Kidney epithelial cell (primary cell): Measurements from ENCODE around the gene PDZK1. TPM values are rescaled to one million over a fixed set of nuclear protein-coding genes. Genes with fewer than 3 reads are reported as not detected.
"Not testable (repeated sequence)": the region's sequence is repeated elsewhere in the genome, so short reads cannot be mapped to it uniquely, and the experiment has no call there.

Experiments used
- DNase-seq: peaks from one replicate; pipeline ENCODE4 v3.0.0-alpha.2; 2010; ENCODE audit warnings: low read depth
- H3K27me3 ChIP-seq: 2 replicates; pipeline ENCODE4 v1.6.0; 2011; ENCODE audit warnings: low read length; ENCODE audit not compliant: control insufficient read depth, insufficient read depth
- H3K36me3 ChIP-seq: 2 replicates; pipeline ENCODE4 v1.5.1; 2011; ENCODE audit warnings: low read length; ENCODE audit not compliant: control insufficient read depth, insufficient read depth
- H3K4me3 ChIP-seq: 2 replicates; pipeline ENCODE4 v1.5.1; 2011; ENCODE audit warnings: low read depth, mild to moderate bottlenecking, control low read depth, low read length
- total RNA-seq: library from RNA; depleted of rRNA; stranded (reverse); fragments of >200 nt; gene quantifications from 2 replicates; pipeline ENCODE4 v1.2.3, GENCODE V29; 2015
- TF ChIP-seq, protein P1 (sequence below): IDR thresholded peaks from 2 replicates; pipeline ENCODE4 v1.5.1; 2011; ENCODE audit warnings: mild to moderate bottlenecking, moderate library complexity, low read length, control low read depth, inconsistent platforms; ENCODE audit not compliant: insufficient read depth, poor library complexity, severe bottlenecking

The PDZK1 gene
- total RNA-seq, 1 donor from 2014 or later: not detected

- Histone ChIP-seq H3K36me3 (no peaks in the 10 kb centered on the region), H3K27me3 (no peaks in the 10 kb centered on the region), H3K4me3 (no peak overlapping the region)
- no peak for DNase-seq
- TF ChIP-seq, protein P1, sequence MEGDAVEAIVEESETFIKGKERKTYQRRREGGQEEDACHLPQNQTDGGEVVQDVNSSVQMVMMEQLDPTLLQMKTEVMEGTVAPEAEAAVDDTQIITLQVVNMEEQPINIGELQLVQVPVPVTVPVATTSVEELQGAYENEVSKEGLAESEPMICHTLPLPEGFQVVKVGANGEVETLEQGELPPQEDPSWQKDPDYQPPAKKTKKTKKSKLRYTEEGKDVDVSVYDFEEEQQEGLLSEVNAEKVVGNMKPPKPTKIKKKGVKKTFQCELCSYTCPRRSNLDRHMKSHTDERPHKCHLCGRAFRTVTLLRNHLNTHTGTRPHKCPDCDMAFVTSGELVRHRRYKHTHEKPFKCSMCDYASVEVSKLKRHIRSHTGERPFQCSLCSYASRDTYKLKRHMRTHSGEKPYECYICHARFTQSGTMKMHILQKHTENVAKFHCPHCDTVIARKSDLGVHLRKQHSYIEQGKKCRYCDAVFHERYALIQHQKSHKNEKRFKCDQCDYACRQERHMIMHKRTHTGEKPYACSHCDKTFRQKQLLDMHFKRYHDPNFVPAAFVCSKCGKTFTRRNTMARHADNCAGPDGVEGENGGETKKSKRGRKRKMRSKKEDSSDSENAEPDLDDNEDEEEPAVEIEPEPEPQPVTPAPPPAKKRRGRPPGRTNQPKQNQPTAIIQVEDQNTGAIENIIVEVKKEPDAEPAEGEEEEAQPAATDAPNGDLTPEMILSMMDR: no peak
Measured at GRCh38 chr1:145692785-145693443, 14.3 kb downstream of the PDZK1 start.

- DNase-seq: no peak
- Histone ChIP-seq H3K36me3 (no peaks in the 10 kb centered on the region), H3K4me3 (no peak overlapping the region), H3K27me3 (no peaks in the 10 kb centered on the region)
- TF ChIP-seq, protein P1: no peak
Measured at GRCh38 chr1:145690587-145691558, 16.3 kb downstream of the PDZK1 start.

DNA sequence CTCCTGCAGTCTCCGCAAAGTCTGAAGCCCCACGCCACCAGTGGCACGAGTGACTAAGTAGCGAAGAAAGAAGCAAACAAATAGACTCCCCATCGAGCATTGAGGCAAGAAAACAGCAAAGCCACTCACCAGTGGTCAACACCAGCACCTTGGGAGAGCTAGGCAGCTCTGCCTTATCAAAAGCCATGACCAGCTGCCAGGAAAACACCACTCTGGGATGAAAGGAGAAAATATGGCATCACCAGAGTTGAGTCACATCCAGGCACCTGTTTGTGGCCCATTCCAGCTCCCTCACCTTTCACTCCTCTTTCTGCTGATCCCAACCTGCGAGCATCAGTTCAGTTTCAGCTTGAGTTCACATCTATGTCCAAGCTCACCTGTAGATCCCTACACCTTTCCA, 17.2 kb downstream of the PDZK1 start:
- no peak overlapping the region for H3K4me3 ChIP-seq
- TF ChIP-seq, protein P1: no peak
- DNase-seq: no peak
- no peaks in the 10 kb centered on the region for H3K36me3 ChIP-seq
- H3K27me3 ChIP-seq: no peaks in the 10 kb centered on the region

- Histone ChIP-seq H3K4me3 (no peak overlapping the region), H3K27me3 (no peaks in the 10 kb centered on the region), H3K36me3 (no peaks in the 10 kb centered on the region)
- no peak for DNase-seq
- TF ChIP-seq, protein P1: no peak
Measured at GRCh38 chr1:145688924-145689323, 18.2 kb downstream of the PDZK1 start.

DNA sequence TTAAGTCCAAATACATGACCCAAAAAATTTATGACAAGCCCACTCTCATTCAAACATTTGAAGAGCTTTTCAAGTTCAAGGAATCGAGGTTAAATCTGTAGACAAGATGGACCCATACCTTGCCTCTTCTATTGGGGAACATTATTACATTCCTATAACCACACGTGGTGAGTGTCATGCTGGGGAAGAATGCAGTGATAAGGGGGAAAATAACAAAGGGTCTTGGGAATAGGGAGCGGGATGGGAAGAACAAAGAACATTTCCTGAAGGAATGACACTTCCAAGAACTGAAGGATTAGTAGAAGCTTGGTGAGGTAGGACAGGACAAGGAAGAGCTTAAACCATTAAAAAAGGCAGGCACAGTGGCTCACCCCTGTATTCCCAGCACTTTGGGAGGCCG, 18.8 kb downstream of the PDZK1 start:
- TF ChIP-seq, protein P1: no peak
- no peaks in the 10 kb centered on the region for H3K36me3 ChIP-seq
- DNase-seq: no peak
- no peak overlapping the region for H3K4me3 ChIP-seq
- H3K27me3 ChIP-seq: no peaks in the 10 kb centered on the region

GRCh38 chr1:145686078-145686477, 21.1 kb downstream of the PDZK1 start:
- not testable (repeated sequence) for H3K27me3 ChIP-seq, H3K4me3 ChIP-seq, DNase-seq, H3K36me3 ChIP-seq

GRCh38 chr1:145684858-145685257, 22.3 kb downstream of the PDZK1 start:
- not testable (repeated sequence) for H3K4me3 ChIP-seq, DNase-seq, H3K36me3 ChIP-seq, H3K27me3 ChIP-seq

DNA sequence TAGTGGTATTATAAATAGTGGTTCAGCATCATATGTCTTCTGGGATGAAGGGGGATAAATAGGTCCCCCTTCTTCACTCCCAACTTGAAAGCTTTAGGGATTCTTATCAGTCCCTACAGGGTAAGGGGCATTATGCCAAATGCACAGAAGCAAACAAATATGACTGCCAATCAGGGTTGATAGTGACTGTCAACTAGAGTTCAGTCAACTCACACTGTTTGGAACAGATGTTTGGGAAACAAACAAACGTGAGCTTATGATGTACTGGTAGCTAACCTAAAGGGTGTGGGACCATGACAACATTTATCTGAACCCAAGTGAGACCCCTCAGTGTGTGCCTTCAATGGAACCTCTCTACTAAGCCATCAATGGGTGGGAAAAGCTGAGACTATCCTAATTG, 34.0 kb downstream of the PDZK1 start:
- not testable (repeated sequence) for H3K27me3 ChIP-seq, DNase-seq, H3K36me3 ChIP-seq, H3K4me3 ChIP-seq

DNA sequence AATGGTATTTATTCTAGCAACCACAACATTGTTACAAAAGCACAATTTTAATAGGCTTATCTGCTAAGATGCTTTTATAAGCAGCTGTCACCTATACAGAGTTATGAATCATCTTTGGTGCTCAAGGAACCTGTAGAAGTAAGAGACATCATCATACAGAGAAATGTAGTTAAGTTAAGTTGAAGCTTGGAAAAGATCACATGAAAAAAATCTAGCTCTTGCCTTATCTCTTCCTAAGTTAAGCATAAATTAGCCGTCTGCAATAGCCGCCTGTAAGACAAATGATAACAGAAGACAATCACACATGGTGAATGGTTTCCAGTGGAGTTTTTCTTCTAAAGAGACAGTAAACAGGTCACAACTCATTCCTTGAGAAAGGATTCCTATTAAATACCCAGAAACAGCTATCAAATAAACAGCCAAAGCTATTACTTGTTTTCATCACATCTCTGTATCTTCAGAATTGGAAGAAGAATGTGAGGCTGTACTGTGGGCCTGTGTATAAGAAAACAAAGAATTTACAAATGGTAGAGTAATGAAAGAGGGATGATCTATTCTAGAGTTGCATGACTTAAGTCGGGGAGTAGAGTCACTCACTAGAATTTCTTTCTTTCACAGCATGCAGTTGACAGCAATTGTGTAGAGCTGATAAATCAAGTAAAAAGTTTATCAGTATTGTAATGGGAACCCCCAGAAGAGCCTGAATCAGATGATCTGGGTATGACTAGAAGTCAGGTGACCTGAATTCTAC, 36.0 kb downstream of the PDZK1 start:
- not testable (repeated sequence) for H3K27me3 ChIP-seq, DNase-seq, H3K36me3 ChIP-seq, H3K4me3 ChIP-seq
